Measurements from ENCODE around the gene CIAO1. TPM values are rescaled to one million over a fixed set of nuclear protein-coding genes. Genes with fewer than 3 reads are reported as not detected.
A peak's percentile ranks its signal among the peaks of the same experiment; 100 is the strongest.

Gene CIAO1
- total RNA-seq, 2 experiments from 2014 or later = 67.0 to 76.8 TPM

GRCh38 chr2:96305979-96306308 lies 39.9 kb downstream of the CIAO1 start:
- Mint-ChIP-seq H3K9me3 (ENCODE audit: low read depth) (no peaks in the 10 kb centered on the region), H3K27me3 (no peaks in the 10 kb centered on the region), H3K4me3 (peak overlapping the region; percentile 100), H3K27ac (peak overlapping the region; percentile 97), H3K36me3 (peaks cover 49% of the 10 kb centered on the region), H3K4me1 (peaks cover 61% of the 10 kb centered on the region)
- ATAC-seq = peak; percentile 2
- CTCF ChIA-PET = interaction anchor here (0.8 to 3.5 kb wide), 7 partner anchors 10 to 248 kb away, joined by 3 to 17 read pairs (median 4); no protein-coding TSS in a partner anchor
- no peak for DNase-seq

GRCh38 chr2:96306370-96306769 lies 40.3 kb downstream of the CIAO1 start:
- Mint-ChIP-seq H3K27me3 (no peaks in the 10 kb centered on the region), H3K4me3 (peak overlapping the region; percentile 100), H3K36me3 (peaks cover 45% of the 10 kb centered on the region), H3K27ac (peak overlapping the region; percentile 97), H3K4me1 (peaks cover 57% of the 10 kb centered on the region), H3K9me3 (ENCODE audit: low read depth) (no peaks in the 10 kb centered on the region)
- no peak for ATAC-seq
- CTCF ChIA-PET = interaction anchor here (0.8 to 3.5 kb wide), 5 partner anchors 10 to 248 kb away, joined by 3 to 17 read pairs (median 4); no protein-coding TSS in a partner anchor
- no peak for DNase-seq

GRCh38 chr2:96308248-96308647 lies 42.2 kb downstream of the CIAO1 start:
- CTCF ChIA-PET = interaction anchor here (0.7 kb wide), 2 partner anchors 9 to 12 kb away, joined by 3 read pairs; no protein-coding TSS in a partner anchor
- H3K4me3 Mint-ChIP-seq = no peak overlapping the region
- no peaks in the 10 kb centered on the region for H3K9me3 Mint-ChIP-seq (ENCODE audit: low read depth)
- ATAC-seq = no peak
- peaks cover 26% of the 10 kb centered on the region for H3K36me3 Mint-ChIP-seq
- no peaks in the 10 kb centered on the region for H3K27me3 Mint-ChIP-seq
- H3K27ac Mint-ChIP-seq = no peak overlapping the region
- H3K4me1 Mint-ChIP-seq = peaks cover 50% of the 10 kb centered on the region
- no peak for DNase-seq

- Mint-ChIP-seq H3K27ac (peak overlapping the region; percentile 94), H3K4me3 (peak overlapping the region; percentile 54), H3K9me3 (ENCODE audit: low read depth) (no peaks in the 10 kb centered on the region), H3K4me1 (peaks cover 68% of the 10 kb centered on the region), H3K36me3 (peaks cover 21% of the 10 kb centered on the region), H3K27me3 (no peaks in the 10 kb centered on the region)
- ATAC-seq (no peak), DNase-seq (no peak)
- CTCF ChIA-PET = interaction anchor here (1.4 to 1.7 kb wide), 3 partner anchors 9 to 48 kb away, joined by 3 to 5 read pairs (median 3); no protein-coding TSS in a partner anchor
These were observed 49.0 kb downstream of the CIAO1 start for GRCh38 chr2:96315005-96315399.

DNA sequence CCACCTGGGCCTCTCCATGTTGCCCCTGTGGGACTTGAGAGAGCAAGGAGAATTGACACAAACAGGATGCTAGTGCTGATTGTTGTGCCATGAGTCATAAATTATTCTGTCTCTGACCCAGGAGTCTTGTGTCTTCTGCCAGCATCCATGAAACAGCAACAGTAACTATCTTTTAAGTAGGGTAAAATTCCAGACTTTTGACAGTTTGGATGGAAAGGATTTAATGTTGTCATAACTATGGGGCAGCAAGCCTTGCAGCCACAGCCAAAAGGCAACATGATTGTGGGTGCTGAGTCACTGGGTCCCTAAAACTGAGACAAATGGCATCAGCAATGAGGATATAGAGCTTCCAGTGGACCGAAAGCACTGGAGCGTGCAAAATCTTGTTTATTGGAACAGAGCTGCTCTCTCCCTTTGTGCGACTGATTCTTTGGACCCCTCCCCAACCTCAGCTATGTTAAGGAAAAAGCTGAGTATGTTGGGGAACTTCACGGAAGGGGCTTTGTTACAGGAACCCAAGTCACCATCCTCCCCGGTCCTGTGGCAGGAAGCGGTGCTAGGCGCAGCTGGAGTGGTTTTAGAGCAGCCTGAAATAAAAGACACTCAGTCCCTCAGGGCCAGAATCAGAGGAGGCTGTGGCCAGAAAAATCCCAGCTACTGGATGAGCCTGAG lies 49.5 kb downstream of the CIAO1 start:
- Mint-ChIP-seq H3K27ac (peak overlapping the region; percentile 94), H3K36me3 (peaks cover 23% of the 10 kb centered on the region), H3K9me3 (ENCODE audit: low read depth) (no peaks in the 10 kb centered on the region), H3K4me1 (peaks cover 68% of the 10 kb centered on the region), H3K27me3 (no peaks in the 10 kb centered on the region), H3K4me3 (peak overlapping the region; percentile 54)
- CTCF ChIA-PET = interaction anchor here (0.6 to 1.7 kb wide), 8 partner anchors 8 to 663 kb away, joined by 3 to 13 read pairs (median 3); partner anchors contain the start of genes ITPRIPL1 and SNRNP200
- ATAC-seq (peak; percentile 76), DNase-seq (peak; percentile 79)

GRCh38 chr2:96316999-96317398 lies 51.0 kb downstream of the CIAO1 start:
- Mint-ChIP-seq H3K27ac (peak overlapping the region; percentile 94), H3K27me3 (no peaks in the 10 kb centered on the region), H3K4me3 (no peak overlapping the region), H3K36me3 (peaks cover 26% of the 10 kb centered on the region), H3K4me1 (peaks cover 70% of the 10 kb centered on the region), H3K9me3 (ENCODE audit: low read depth) (no peaks in the 10 kb centered on the region)
- CTCF ChIA-PET = interaction anchor here (1.7 kb wide), 1 partner anchor 9 kb away, joined by 13 read pairs; the partner anchor contains the start of gene ITPRIPL1
- DNase-seq (no peak), ATAC-seq (no peak)

GRCh38 chr2:96317584-96317997 lies 51.6 kb downstream of the CIAO1 start:
- ATAC-seq (no peak), DNase-seq (no peak)
- Mint-ChIP-seq H3K4me3 (no peak overlapping the region), H3K27ac (peak overlapping the region; percentile 94), H3K27me3 (no peaks in the 10 kb centered on the region), H3K36me3 (peaks cover 26% of the 10 kb centered on the region), H3K4me1 (peaks cover 68% of the 10 kb centered on the region), H3K9me3 (ENCODE audit: low read depth) (no peaks in the 10 kb centered on the region)
- CTCF ChIA-PET = interaction anchor here (0.5 kb wide), 1 partner anchor 9 kb away, joined by 3 read pairs; no protein-coding TSS in a partner anchor

- CTCF ChIA-PET = interaction anchor here (1.3 to 4.5 kb wide), 3 partner anchors 13 to 191 kb away, joined by 3 to 35 read pairs (median 17); partner anchors contain the start of genes NCAPH and SNRNP200
- no peak for ATAC-seq
- Mint-ChIP-seq H3K4me3 (peak overlapping the region; percentile 42), H3K27me3 (no peaks in the 10 kb centered on the region), H3K36me3 (peaks cover 26% of the 10 kb centered on the region), H3K4me1 (peaks cover 72% of the 10 kb centered on the region), H3K9me3 (ENCODE audit: low read depth) (no peaks in the 10 kb centered on the region), H3K27ac (peak overlapping the region; percentile 77)
- no peak for DNase-seq
These were observed 52.7 kb downstream of the CIAO1 start for GRCh38 chr2:96318723-96319122.

DNA sequence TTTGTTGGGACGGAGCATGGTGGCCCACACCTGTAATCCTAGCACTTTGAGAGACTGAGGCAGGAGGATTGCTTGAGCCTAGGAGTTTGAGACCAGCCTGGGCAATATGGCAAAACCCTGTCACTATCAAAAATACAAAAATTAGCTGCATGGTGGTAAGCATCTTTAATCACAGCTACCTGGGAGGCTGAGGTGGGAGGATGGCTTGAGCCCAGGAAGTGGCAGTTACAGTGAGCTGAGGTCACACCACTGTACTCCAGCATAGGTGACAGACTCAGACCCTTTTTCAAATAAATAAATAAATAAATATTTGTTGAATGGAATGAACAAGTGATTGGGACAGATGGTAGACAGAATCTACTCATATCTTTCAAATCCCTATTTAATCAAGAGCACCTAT lies 53.4 kb downstream of the CIAO1 start:
- CTCF ChIA-PET = interaction anchor here (1.1 to 4.5 kb wide), 6 partner anchors 11 to 190 kb away, joined by 3 to 35 read pairs (median 6); partner anchors contain the start of genes NCAPH and SNRNP200
- Mint-ChIP-seq H3K27me3 (no peaks in the 10 kb centered on the region), H3K27ac (peak overlapping the region; percentile 77), H3K9me3 (ENCODE audit: low read depth) (no peaks in the 10 kb centered on the region), H3K4me3 (peak overlapping the region; percentile 42), H3K4me1 (peaks cover 74% of the 10 kb centered on the region), H3K36me3 (peaks cover 25% of the 10 kb centered on the region)
- ATAC-seq = no peak
- DNase-seq = peak; percentile 62

DNA sequence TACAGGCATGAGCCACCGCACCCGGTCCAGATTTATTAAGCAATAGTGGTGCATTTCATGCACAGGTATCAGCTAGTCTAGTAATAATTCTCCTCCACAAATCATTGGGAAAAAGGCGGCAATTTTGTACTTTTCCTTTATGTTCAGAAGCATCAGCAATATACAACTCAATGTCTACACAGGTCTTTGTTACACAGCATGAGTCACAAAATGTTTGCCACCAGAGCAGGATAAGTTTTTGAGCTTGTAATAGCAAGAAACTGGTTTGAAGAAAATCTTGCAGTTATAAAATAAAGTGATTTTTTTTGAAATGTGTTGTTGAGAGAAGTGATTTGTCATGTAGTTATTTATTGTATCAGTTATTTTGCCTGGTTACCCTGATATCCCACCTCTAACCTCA lies 54.3 kb downstream of the CIAO1 start:
- DNase-seq (no peak), ATAC-seq (no peak)
- peaks cover 72% of the 10 kb centered on the region for H3K4me1 Mint-ChIP-seq
- peak overlapping the region; percentile 87 for H3K27ac Mint-ChIP-seq
- no peaks in the 10 kb centered on the region for H3K9me3 Mint-ChIP-seq (ENCODE audit: low read depth)
- H3K4me3 Mint-ChIP-seq = peak overlapping the region; percentile 87
- CTCF ChIA-PET = interaction anchor here (1.0 to 4.5 kb wide), 12 partner anchors 10 to 190 kb away, joined by 3 to 35 read pairs (median 6); partner anchors contain the start of genes NCAPH, SNRNP200 and STARD7
- no peaks in the 10 kb centered on the region for H3K27me3 Mint-ChIP-seq
- H3K36me3 Mint-ChIP-seq = peaks cover 19% of the 10 kb centered on the region

GRCh38 chr2:96320728-96321622 lies 55.0 kb downstream of the CIAO1 start:
- no peaks in the 10 kb centered on the region for H3K27me3 Mint-ChIP-seq
- peaks cover 22% of the 10 kb centered on the region for H3K36me3 Mint-ChIP-seq
- no peaks in the 10 kb centered on the region for H3K9me3 Mint-ChIP-seq (ENCODE audit: low read depth)
- peak overlapping the region; percentile 87 for H3K27ac Mint-ChIP-seq
- ATAC-seq (peak; percentile 24), DNase-seq (peak; percentile 67)
- H3K4me3 Mint-ChIP-seq = peak overlapping the region; percentile 87
- peaks cover 71% of the 10 kb centered on the region for H3K4me1 Mint-ChIP-seq
- CTCF ChIA-PET = interaction anchor here (1.0 to 4.5 kb wide), 10 partner anchors 11 to 187 kb away, joined by 3 to 35 read pairs (median 8); partner anchors contain the start of genes NCAPH, SNRNP200 and STARD7

All from activated CD8-positive, alpha-beta memory T cell treated with anti-CD3 and anti-CD28 coated beads, Interleukin-2, amount 10 ng/mL, durations not matched to agents 7 days and 5 days (primary cell).